Measurements from ENCODE around the gene CA4. TPM values are rescaled to one million over a fixed set of nuclear protein-coding genes. Genes with fewer than 3 reads are reported as not detected.

The CA4 gene
- total RNA-seq, 2 experiments from 2014 or later = not detected

GRCh38 chr17:60161598-60162330 lies 12.0 kb downstream of the CA4 start:
- ATAC-seq (no peak), DNase-seq (no peak)
- no peak overlapping the region for H3K27ac Mint-ChIP-seq
- intact Hi-C loops (cut with micrococcal nuclease) = no loop called here
- no peaks in the 10 kb centered on the region for H3K9me3 Mint-ChIP-seq
- H3K36me3 Mint-ChIP-seq (ENCODE audit: low read depth) = no peaks in the 10 kb centered on the region
- H3K4me3 Mint-ChIP-seq = no peak overlapping the region
- H3K27me3 Mint-ChIP-seq = peaks cover 4% of the 10 kb centered on the region
- TF ChIP-seq CTCF (IDR thresholded peaks at IDR 0.05) = no peak
- ChIA-PET CTCF (no interaction called here), POLR2A (interaction anchor here (0.6 kb wide), 1 partner anchor 1707 kb away, joined by 3 read pairs; no protein-coding TSS in a partner anchor)
- peaks cover 9% of the 10 kb centered on the region for H3K4me1 Mint-ChIP-seq (ENCODE audit: low read depth)

GRCh38 chr17:60163108-60163784 lies 13.5 kb downstream of the CA4 start:
- ChIA-PET POLR2A (no interaction called here), CTCF (no interaction called here)
- no peak overlapping the region for H3K4me3 Mint-ChIP-seq
- no peak overlapping the region for H3K27ac Mint-ChIP-seq
- no peak for TF ChIP-seq CTCF (IDR thresholded peaks at IDR 0.05)
- no peak for ATAC-seq
- intact Hi-C loops (cut with micrococcal nuclease) = no loop called here
- H3K27me3 Mint-ChIP-seq = peaks cover 3% of the 10 kb centered on the region
- no peaks in the 10 kb centered on the region for H3K36me3 Mint-ChIP-seq (ENCODE audit: low read depth)
- H3K4me1 Mint-ChIP-seq (ENCODE audit: low read depth) = peaks cover 9% of the 10 kb centered on the region
- no peaks in the 10 kb centered on the region for H3K9me3 Mint-ChIP-seq
- DNase-seq = no peak

- TF ChIP-seq CTCF (IDR thresholded peaks at IDR 0.05) = no peak
- Mint-ChIP-seq H3K27ac (no peak overlapping the region), H3K4me3 (no peak overlapping the region), H3K4me1 (ENCODE audit: low read depth) (peaks cover 11% of the 10 kb centered on the region), H3K9me3 (no peaks in the 10 kb centered on the region), H3K36me3 (ENCODE audit: low read depth) (no peaks in the 10 kb centered on the region), H3K27me3 (peaks cover 3% of the 10 kb centered on the region)
- DNase-seq (no peak), ATAC-seq (no peak)
- intact Hi-C loops (cut with micrococcal nuclease) = no loop called here
- ChIA-PET CTCF (no interaction called here), POLR2A (no interaction called here)
Observed at GRCh38 chr17:60164164-60164563, 14.4 kb downstream of the CA4 start.

- DNase-seq (no peak), ATAC-seq (no peak)
- Mint-ChIP-seq H3K36me3 (ENCODE audit: low read depth) (no peaks in the 10 kb centered on the region), H3K27me3 (peaks cover 3% of the 10 kb centered on the region), H3K9me3 (no peaks in the 10 kb centered on the region), H3K4me1 (ENCODE audit: low read depth) (peaks cover 12% of the 10 kb centered on the region), H3K27ac (no peak overlapping the region), H3K4me3 (no peak overlapping the region)
- intact Hi-C loops (cut with micrococcal nuclease) = no loop called here
- CTCF ChIA-PET = no interaction called here
- POLR2A ChIA-PET = no interaction called here
- no peak for TF ChIP-seq CTCF (IDR thresholded peaks at IDR 0.05)
Observed at GRCh38 chr17:60164697-60165096, 14.9 kb downstream of the CA4 start.

- ChIA-PET CTCF (no interaction called here), POLR2A (no interaction called here)
- no peaks in the 10 kb centered on the region for H3K36me3 Mint-ChIP-seq (ENCODE audit: low read depth)
- H3K4me1 Mint-ChIP-seq (ENCODE audit: low read depth) = peaks cover 17% of the 10 kb centered on the region
- ATAC-seq (no peak), DNase-seq (no peak)
- no peak overlapping the region for H3K27ac Mint-ChIP-seq
- peaks cover 3% of the 10 kb centered on the region for H3K27me3 Mint-ChIP-seq
- no peaks in the 10 kb centered on the region for H3K9me3 Mint-ChIP-seq
- no peak for TF ChIP-seq CTCF (IDR thresholded peaks at IDR 0.05)
- H3K4me3 Mint-ChIP-seq = no peak overlapping the region
- intact Hi-C loops (cut with micrococcal nuclease) = no loop called here
Observed at GRCh38 chr17:60165223-60165622, 15.4 kb downstream of the CA4 start.

Measured in activated CD8-positive, alpha-beta T cell treated with anti-CD3 and anti-CD28 coated beads for 36 hours (primary cell).